HG03097 (cell line): ENCODE results near the gene SDR9C7.
"Not testable (repeated sequence)": the region's sequence is repeated elsewhere in the genome, so short reads cannot be mapped to it uniquely, and the experiment has no call there.

Experiments used
- ATAC-seq: cut with Tn5 transposase; IDR thresholded peaks from one replicate; pipeline ENCODE4 v1.9.1; 2021; ENCODE audit not compliant: unreplicated experiment, low FRiP score

Gene SDR9C7

GRCh38 chr12:56954057-56954957, 20.1 kb upstream of the SDR9C7 start:
- ATAC-seq, result no peak

DNA sequence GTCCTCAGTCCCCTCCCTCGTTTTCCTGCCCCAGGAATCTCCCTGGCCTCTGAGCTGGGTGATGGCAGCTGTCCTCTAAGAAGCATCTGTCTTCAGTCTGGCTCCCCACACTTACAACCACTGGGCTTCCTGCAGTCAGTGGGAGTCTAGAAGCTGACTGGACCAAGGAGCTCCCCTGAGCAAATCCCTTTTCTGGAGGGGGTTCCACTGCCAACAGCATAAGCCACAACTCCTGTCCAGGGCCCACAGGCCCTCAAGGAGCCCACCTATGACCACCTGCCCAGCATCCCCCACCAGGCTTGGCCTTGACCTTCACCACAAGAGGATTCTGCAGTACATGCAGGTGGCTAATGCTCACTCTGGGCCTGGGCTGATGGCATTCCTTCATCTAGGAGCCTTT, 19.1 kb upstream of the SDR9C7 start:
- ATAC-seq, result no peak

DNA sequence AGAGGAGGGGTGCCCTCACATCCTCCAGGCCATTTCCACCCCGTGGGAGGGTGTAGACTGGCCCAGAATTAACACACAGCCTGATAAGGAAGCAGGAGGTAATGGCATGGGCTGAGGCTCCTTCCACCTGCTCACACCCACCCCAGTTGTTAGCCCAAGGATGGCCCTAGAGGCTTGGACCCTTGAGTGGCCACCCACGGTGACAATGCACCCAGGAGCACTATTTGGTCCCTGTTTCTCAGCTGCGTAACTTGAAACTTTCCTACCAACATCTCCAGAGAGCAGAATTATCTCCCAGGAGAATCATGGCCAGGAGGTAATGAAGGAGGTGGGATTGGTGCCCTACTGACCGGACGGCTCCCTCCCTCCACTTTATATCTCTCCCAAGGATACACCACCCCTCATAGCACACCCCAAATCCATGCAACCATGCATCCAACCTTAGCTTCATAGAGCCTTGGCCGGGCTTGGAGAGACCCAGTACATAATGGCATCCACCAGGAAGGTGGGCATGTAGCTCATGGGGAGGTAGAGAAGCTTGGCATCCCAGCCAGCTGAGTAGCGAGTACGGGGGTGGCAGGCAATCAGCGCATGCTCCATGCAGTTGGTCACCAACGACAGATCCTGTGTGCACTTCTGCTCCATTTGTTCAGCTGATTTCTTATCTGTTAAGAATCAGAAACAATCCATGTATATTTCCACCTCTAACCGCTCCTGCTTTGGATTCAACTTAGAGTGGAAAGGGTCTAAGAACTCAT, 17.6 kb upstream of the SDR9C7 start:
- no peak for ATAC-seq

GRCh38 chr12:56948881-56949280, 14.7 kb upstream of the SDR9C7 start:
- ATAC-seq, result no peak

DNA sequence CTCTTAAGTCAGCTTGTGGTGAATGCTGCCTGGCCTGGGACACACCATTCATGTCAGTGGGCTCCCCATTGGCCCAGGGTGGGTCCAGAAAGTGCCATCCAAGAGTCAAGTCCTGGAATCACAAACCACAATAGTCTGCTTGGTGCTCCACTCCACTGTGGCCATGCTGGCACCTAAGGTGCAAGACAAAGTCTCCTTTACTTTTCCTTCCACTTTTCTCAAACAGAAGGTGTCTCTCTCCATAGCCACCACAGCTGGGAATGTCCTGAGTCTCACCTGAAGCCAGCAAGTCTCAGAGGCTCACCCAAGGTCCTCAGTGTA, 14.2 kb upstream of the SDR9C7 start:
- ATAC-seq, result no peak

- no peak for ATAC-seq
Observed at GRCh38 chr12:56947633-56948456, 13.6 kb upstream of the SDR9C7 start.

GRCh38 chr12:56943878-56944277, 9.7 kb upstream of the SDR9C7 start:
- no peak for ATAC-seq

DNA sequence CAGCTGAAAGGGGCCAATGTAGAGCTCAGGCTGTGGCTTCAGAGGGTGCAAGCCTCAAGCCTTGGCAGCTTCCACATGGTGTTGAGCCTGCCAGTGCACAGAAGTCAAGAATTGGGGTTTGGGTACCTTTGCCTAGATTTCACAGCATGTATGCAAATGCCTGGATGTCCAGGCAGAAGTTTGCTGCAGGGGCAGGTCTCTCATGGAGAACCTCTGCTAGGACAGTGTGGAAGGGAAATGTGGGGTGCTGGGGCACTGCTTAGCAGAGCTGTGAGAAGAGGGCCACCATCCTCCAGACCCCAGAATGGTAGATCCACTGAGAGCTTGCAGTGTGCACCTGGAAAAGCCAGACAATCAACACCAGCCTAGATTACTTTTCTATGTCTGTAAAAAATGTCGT, 9.2 kb upstream of the SDR9C7 start:
- not testable (repeated sequence) for ATAC-seq

DNA sequence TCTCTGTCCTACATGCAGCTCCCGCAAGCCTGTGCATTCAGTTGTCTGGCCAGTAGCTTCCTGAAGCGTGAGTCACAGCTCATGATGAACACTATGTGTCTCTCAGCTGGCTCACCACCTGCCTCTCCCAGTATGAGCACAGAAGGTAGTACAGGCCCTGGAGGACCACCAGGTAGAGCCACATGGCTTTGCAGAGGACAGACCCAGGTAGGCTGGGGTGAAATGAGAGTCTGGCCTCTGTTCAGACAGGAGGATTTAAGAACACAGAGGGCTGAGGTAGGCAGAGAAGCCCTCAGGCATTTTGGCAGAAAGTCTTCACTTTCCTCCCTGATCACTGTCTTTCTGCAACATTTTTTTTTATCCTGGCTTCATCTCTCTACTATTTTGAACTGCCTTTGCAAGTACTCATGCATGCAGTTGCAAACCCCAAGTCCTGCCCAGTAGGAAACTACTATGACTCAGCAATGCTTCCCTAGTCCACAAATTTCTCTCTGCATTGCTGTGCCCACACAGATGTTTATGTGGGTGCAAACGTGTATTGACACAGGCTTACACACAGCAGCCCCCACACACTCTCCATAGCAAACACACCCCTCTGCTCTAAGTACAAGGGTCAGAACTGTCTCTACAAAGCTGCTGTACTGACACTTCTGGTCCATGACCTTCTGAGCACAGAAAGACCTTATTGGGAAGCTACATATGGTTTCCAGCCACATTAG, 7.2 kb upstream of the SDR9C7 start:
- ATAC-seq, result no peak

- ATAC-seq, result not testable (repeated sequence)
Observed at GRCh38 chr12:56940942-56941298, 6.7 kb upstream of the SDR9C7 start.

GRCh38 chr12:56935752-56936151, 1.5 kb upstream of the SDR9C7 start:
- ATAC-seq, result no peak

DNA sequence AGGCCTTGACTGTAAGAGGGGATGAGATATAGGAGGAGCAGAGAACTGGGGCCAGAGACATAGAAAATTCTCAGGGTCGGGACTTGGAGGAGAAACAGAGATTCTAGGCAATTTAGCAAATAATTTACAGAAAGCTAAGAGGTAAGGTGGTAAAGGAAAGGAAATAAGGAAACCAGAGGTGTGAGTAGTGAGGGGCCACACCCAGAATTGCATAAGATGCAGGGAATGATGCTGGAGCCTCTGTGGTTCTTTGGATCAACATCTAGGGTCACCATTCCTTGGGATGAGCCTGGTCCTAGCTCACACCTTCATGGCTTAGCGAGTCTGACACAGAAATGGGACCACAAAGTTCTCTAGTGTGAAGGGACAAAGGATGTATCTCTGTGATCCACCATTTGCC, 949 bp upstream of the SDR9C7 start:
- ATAC-seq, result no peak

DNA sequence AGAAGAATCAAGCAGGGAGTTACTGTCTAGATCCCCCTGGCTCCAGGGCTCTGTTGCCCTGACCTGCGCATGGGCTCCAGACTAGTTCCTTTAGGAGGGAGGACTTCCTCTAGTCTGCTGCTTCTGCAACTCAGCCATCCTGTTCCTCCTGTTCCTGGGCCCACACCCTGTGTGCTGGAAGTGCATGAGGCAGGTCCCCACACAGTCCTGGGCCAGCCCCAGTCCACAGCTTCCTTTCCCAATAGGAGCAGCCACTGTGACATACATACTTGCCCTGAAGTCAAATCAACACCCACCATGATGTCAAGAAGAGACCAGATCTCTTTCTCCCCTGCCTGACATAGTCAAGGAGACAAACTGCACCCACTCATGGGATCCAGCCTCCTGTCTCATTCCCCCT, 1.3 kb downstream of the SDR9C7 start:
- ATAC-seq, result no peak

DNA sequence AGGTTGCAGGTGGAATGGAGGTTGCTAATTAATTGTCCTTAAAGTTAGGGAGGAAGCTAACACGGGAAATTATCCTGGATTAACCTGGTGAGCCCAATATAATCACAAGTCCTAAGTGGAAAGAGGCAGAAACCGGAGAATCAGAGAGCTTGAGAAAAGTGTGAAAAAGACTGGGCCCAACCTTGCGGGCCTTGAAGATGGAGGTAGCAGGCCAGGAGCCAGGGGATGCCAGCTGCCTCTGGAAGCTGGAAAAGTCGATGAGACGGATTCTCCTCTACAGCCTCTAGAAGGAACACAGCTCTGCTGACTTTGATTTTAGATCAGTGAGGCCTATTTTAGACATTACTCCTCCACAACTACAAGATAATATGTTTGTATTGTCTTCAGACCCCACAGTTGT, 2.1 kb downstream of the SDR9C7 start:
- no peak for ATAC-seq

- ATAC-seq, result no peak
Observed at GRCh38 chr12:56931474-56931978, 2.7 kb downstream of the SDR9C7 start.

- ATAC-seq, result no peak
Observed at GRCh38 chr12:56930241-56930640, 4.0 kb downstream of the SDR9C7 start.

GRCh38 chr12:56929780-56930179, 4.4 kb downstream of the SDR9C7 start:
- no peak for ATAC-seq

DNA sequence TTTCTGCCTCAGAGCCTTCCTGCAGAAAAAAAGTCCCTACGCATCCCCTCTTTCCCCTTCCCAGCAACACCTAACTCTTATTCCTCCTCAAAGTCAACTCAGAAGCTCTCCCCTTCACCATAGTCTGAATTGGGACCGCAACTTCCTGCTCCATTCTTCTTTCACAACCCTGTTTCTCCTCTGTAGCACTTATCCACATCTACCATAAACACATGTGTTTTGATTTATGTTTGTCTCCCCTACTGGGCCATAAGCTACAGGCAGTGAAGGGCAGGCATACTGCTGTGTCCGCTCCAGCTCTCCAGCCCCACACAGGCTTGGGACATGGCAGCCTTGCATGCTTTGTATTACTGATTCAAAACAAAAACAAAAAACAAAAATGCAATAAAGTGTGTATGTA, 5.9 kb downstream of the SDR9C7 start:
- no peak for ATAC-seq

DNA sequence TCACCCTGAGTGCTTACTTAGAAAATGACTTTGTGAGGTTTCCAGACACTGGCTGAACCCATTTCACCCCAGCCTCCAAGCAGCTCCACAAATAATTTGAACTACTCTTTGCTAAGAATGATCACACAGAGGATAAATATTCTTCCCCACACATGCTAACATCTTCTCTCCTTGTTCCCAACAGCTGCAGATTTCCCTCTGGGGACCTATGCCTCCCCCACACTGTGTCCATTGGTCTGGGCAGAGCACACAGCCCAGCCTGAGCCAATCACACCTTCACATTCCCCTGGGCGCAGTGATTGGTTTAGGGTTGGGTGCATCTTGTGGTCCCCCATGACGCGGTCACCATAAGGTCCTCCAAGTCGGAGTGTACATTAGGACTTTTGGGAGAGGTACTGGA, 6.9 kb downstream of the SDR9C7 start:
- no peak for ATAC-seq

GRCh38 chr12:56922031-56922430, 12.2 kb downstream of the SDR9C7 start:
- ATAC-seq, result no peak
